Activated T-cell treated with anti-CD3 and anti-CD28 coated beads, Interleukin-2, amount 50 U/mL, for 1 hour (primary cell): ENCODE results near the gene TNRC18.

Experiments used
- DNase-seq: peaks from one replicate; pipeline ENCODE4 v3.0.0-alpha.2; 2020

Gene TNRC18

GRCh38 chr7:5448378-5449037 is 24.9 kb upstream of the TNRC18 start:
- no peak for DNase-seq

- no peak for DNase-seq
Observed at GRCh38 chr7:5445981-5446594, 22.5 kb upstream of the TNRC18 start.

DNA sequence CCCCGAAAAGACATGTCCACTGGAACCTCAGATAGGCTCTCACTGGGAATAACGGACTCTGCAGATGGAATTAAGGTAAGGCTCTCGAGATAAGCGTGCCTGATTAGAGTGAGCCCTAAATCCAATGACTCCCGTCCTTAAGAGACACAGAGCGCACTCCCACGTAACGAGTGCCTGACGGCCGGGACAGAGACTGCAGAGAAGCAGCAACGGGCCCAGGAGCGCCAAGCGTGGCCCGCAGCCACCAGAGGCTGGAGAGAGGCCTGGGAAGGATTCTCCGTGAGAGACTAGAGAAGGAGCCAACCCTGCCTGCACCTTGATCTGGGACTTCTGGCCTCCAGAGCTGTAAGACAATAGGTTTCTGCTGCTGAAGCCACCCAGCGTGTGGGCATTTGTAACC is 20.0 kb upstream of the TNRC18 start:
- no peak for DNase-seq

- DNase-seq: no peak
Observed at GRCh38 chr7:5442757-5443305, 19.2 kb upstream of the TNRC18 start.

DNA sequence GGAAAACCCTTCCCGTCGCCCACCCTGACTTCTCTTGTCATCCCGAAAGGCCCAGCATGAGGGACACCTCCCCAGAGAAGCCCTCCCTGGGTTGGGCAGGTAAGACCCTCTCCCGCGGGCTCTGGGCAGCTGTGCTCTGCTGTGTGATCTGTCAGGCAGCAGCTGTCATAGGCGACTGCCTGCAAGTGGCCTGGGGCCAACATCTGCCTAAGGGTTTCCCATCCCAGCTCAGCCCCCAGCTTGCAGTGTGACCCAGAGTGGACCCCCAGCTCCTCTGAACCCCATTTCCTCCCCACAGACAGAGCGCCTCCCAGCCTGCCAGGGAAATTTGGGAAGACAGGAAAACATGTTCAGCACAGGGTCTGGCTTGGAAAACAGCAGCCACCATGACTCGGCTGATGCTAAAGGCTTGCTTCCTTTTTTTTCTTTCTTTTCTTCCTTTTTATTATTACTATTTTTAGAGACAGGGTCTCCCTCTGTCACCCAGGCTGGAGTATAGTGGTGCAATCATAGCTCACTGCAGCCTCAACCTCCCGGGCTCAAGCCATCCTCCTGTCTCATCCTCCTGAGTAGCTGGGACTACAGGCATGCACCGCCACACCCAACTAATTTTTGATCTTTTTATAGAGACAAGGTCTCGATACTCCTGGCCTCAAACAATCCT is 18.3 kb upstream of the TNRC18 start:
- DNase-seq: no peak

- no peak for DNase-seq
Observed at GRCh38 chr7:5439572-5440496, 16.2 kb upstream of the TNRC18 start.

DNA sequence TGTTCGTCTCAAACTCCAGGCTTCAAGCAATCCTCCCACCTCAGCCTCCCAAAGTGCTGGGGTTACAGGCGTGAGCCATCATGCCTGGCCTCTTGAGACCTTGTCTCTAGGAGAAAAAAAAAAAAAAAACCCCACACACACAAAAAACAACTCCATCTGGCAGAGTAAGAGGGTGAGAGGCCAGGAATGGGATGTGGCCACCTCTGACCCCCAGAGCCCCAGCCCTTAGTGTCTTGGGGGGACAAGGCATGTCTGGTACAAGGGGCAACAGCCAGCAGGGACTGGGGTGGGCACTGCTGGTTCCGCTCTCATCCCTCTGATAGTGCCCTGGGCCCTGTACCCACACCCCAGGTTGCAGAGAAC is 15.6 kb upstream of the TNRC18 start:
- no peak for DNase-seq

- DNase-seq: no peak
Observed at GRCh38 chr7:5437987-5438386, 14.4 kb upstream of the TNRC18 start.

- DNase-seq: no peak
Observed at GRCh38 chr7:5437348-5437892, 13.8 kb upstream of the TNRC18 start.

- no peak for DNase-seq
Observed at GRCh38 chr7:5436003-5436678, 12.5 kb upstream of the TNRC18 start.

GRCh38 chr7:5435291-5436002 is 11.8 kb upstream of the TNRC18 start:
- DNase-seq: no peak

GRCh38 chr7:5433181-5433580 is 9.5 kb upstream of the TNRC18 start:
- DNase-seq: no peak

- DNase-seq: no peak
Observed at GRCh38 chr7:5432691-5433090, 9.1 kb upstream of the TNRC18 start.

DNA sequence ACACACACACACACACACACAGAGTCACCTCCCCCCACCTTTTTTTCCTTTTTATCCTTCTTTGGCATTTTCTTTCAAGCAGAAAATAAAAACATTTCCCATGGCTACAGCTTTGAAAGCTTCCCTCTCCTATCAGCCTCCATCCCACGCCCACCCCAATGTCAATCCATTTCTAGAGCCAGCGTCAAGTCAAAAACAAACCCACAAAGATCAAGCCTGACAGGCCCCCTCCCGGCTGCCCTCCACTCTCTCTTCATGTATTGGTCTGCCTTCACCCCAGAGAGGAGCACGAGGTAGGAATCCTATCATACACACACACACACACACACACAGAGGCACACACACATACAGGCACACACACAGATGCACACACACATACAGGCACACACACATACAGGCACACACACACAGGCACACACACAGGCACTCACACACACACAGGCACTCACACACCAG is 8.0 kb upstream of the TNRC18 start:
- DNase-seq: no peak

- DNase-seq: no peak
Observed at GRCh38 chr7:5430612-5430947, 6.9 kb upstream of the TNRC18 start.

- DNase-seq: no peak
Observed at GRCh38 chr7:5429857-5430611, 6.4 kb upstream of the TNRC18 start.

DNA sequence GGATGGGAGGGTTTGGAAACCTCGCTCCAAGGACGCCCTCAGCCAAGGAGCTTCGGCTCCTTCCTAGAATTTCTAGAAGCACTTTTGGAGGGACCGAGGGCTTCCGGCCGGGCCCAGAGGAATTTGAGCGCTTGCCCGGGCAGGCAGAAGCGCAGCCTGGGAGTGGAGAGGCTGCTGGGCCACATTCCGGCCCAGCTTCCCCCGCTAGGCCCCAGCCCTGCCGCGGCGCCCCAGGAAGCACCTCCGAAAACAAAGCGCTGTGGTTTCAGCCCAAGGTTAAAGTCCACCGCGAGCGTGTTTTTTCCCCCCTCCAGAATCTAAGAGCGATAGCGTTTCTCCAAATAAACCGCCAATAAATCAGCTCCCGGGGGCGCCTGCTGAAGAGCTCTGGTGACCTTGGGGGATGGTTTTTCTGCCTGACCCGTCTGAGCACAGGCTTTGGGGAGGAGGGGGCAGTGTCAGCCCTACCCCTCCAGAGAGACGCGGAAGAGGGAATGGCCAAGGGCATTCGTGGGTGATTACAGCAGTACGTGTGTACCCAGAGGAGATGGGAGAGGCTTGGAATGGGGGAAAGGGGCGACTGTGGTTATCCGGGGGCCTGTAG is 5.7 kb upstream of the TNRC18 start:
- no peak for DNase-seq

- DNase-seq: peak; percentile 32
Observed at GRCh38 chr7:5428478-5429252, 5.0 kb upstream of the TNRC18 start.

GRCh38 chr7:5426226-5426475 is 2.5 kb upstream of the TNRC18 start:
- DNase-seq: no peak
